OCI-LY3 (cell line): ENCODE data around the gene MEG3.

ENCODE experiments used
- H2AFZ ChIP-seq: fragments of 200-600, 300-600 bp; shearing (Covaris generic); 2 replicates; pipeline ENCODE4 v1.6.0; 2014; ENCODE audit warnings: antibody characterized with exemption, low read depth, low read length
- H3K27ac ChIP-seq: fragments of 200-600, 300-600 bp; sonication (generic); 2 replicates; pipeline ENCODE4 v1.5.1; 2014; ENCODE audit warnings: mild to moderate bottlenecking, low read length, moderate library complexity, mixed read lengths
- H3K27me3 ChIP-seq: fragments of 200-600, 300-600 bp; sonication (generic); 2 replicates; pipeline ENCODE4 v1.6.1; 2014; ENCODE audit warnings: low read depth, low read length, mixed read lengths
- H3K36me3 ChIP-seq: fragments of 200-600, 300-600 bp; sonication (generic); replicated peaks from 2 replicates; pipeline ENCODE3; 2014; ENCODE audit warnings: low read depth, low read length, mixed read lengths
- H3K4me1 ChIP-seq: fragments of 300-600, 200-600 bp; sonication (generic); 2 replicates; pipeline ENCODE4 v1.6.1; 2014; ENCODE audit warnings: low read length, mixed read lengths
- H3K4me2 ChIP-seq: fragments of 200-600, 300-600 bp; sonication (generic); 2 replicates; pipeline ENCODE4 v1.6.1; 2014; ENCODE audit warnings: low read length, mixed read lengths
- H3K4me3 ChIP-seq: fragments of 300-600, 200-600 bp; sonication (generic); 2 replicates; pipeline ENCODE4 v1.5.1; 2014; ENCODE audit warnings: antibody characterized with exemption, mild to moderate bottlenecking, low read length, moderate library complexity
- H3K79me2 ChIP-seq: fragments of 300-600, 200-600 bp; shearing (Covaris generic); 2 replicates; pipeline ENCODE4 v1.6.1; 2014; ENCODE audit warnings: mild to moderate bottlenecking, low read length, mixed read lengths
- H3K9ac ChIP-seq: fragments of 300-600, 200-600 bp; shearing (Covaris generic); 2 replicates; pipeline ENCODE4 v1.6.0; 2014; ENCODE audit warnings: mild to moderate bottlenecking, low read length, moderate library complexity
- H3K9me3 ChIP-seq: fragments of 200-600, 300-600 bp; shearing (Covaris generic); 2 replicates; pipeline ENCODE4 v1.6.1; 2014; ENCODE audit warnings: low read length, mixed read lengths; ENCODE audit not compliant: insufficient read depth
- H4K20me1 ChIP-seq: fragments of 200-600, 300-600 bp; sonication (generic); 2 replicates; pipeline ENCODE4 v1.6.1; 2016; ENCODE audit warnings: low read length, mixed read lengths; ENCODE audit not compliant: insufficient read depth
- CTCF ChIP-seq: fragments of 200-600, 300-600 bp; sonication (generic); IDR thresholded peaks from 2 replicates; pipeline ENCODE4 v1.5.1; 2014; ENCODE audit warnings: antibody characterized with exemption, low read length, low read depth
- EZH2phosphoT487 ChIP-seq: fragments of 200-600 bp; shearing (Covaris generic); IDR thresholded peaks from 2 replicates; pipeline ENCODE4 v1.6.1; 2018; ENCODE audit warnings: antibody characterized with exemption, mixed run types, low read depth

Gene MEG3

GRCh38 chr14:100874411-100875091 is 48.6 kb downstream of the MEG3 start:
- Histone ChIP-seq H3K36me3 (no peaks in the 10 kb centered on the region), H3K79me2 (no peaks in the 10 kb centered on the region), H2AFZ (no peak overlapping the region), H3K27ac (no peak overlapping the region), H3K9me3 (no peaks in the 10 kb centered on the region), H3K4me3 (no peak overlapping the region), H3K27me3 (no peaks in the 10 kb centered on the region), H4K20me1 (no peaks in the 10 kb centered on the region), H3K4me1 (no peaks in the 10 kb centered on the region), H3K4me2 (no peak overlapping the region), H3K9ac (no peak overlapping the region)
- TF ChIP-seq CTCF (no peak), EZH2phosphoT487 (no peak)

- Histone ChIP-seq H3K4me1 (no peaks in the 10 kb centered on the region), H3K9ac (no peak overlapping the region), H3K27ac (no peak overlapping the region), H3K79me2 (no peaks in the 10 kb centered on the region), H3K4me2 (no peak overlapping the region), H4K20me1 (no peaks in the 10 kb centered on the region), H3K27me3 (no peaks in the 10 kb centered on the region), H3K36me3 (no peaks in the 10 kb centered on the region), H2AFZ (no peak overlapping the region), H3K9me3 (no peaks in the 10 kb centered on the region), H3K4me3 (no peak overlapping the region)
- TF ChIP-seq CTCF (no peak), EZH2phosphoT487 (no peak)
These were observed 49.2 kb downstream of the MEG3 start for GRCh38 chr14:100875126-100875525.

- no peaks in the 10 kb centered on the region for H3K79me2 ChIP-seq
- H2AFZ ChIP-seq, result no peak overlapping the region
- no peak overlapping the region for H3K4me2 ChIP-seq
- H3K9me3 ChIP-seq, result no peaks in the 10 kb centered on the region
- no peaks in the 10 kb centered on the region for H4K20me1 ChIP-seq
- H3K4me1 ChIP-seq, result no peaks in the 10 kb centered on the region
- no peak overlapping the region for H3K27ac ChIP-seq
- H3K9ac ChIP-seq, result no peak overlapping the region
- TF ChIP-seq CTCF (no peak), EZH2phosphoT487 (no peak)
- H3K4me3 ChIP-seq, result no peak overlapping the region
- no peaks in the 10 kb centered on the region for H3K27me3 ChIP-seq
- no peaks in the 10 kb centered on the region for H3K36me3 ChIP-seq
These were observed 50.1 kb downstream of the MEG3 start for GRCh38 chr14:100875861-100876590.

GRCh38 chr14:100878271-100879146 is 52.6 kb downstream of the MEG3 start:
- H2AFZ ChIP-seq, result no peak overlapping the region
- no peak for TF ChIP-seq EZH2phosphoT487
- TF ChIP-seq CTCF, result no peak
- no peaks in the 10 kb centered on the region for H3K79me2 ChIP-seq
- H3K4me1 ChIP-seq, result no peaks in the 10 kb centered on the region
- no peaks in the 10 kb centered on the region for H3K36me3 ChIP-seq
- no peaks in the 10 kb centered on the region for H3K27me3 ChIP-seq
- no peak overlapping the region for H3K4me3 ChIP-seq
- H3K27ac ChIP-seq, result no peak overlapping the region
- H3K9ac ChIP-seq, result no peak overlapping the region
- no peaks in the 10 kb centered on the region for H4K20me1 ChIP-seq
- H3K4me2 ChIP-seq, result no peak overlapping the region
- H3K9me3 ChIP-seq, result no peaks in the 10 kb centered on the region
